ENCODE results near the gene ALOX12B.
"Not testable (repeated sequence)": the region's sequence is repeated elsewhere in the genome, so short reads cannot be mapped to it uniquely, and the experiment has no call there.

The ALOX12B gene

GRCh38 chr17:8061851-8062250 lies 25.7 kb downstream of the ALOX12B start:
- POLR2A ChIA-PET = interaction anchor here (1.0 kb wide), 1 partner anchor 111 kb away, joined by 3 read pairs; no protein-coding TSS in a partner anchor
- CTCF ChIA-PET = interaction anchor here (0.6 to 8.8 kb wide), 17 partner anchors 13 to 248 kb away, joined by 3 to 216 read pairs (median 4); partner anchors contain the start of genes ALOXE3 and KCNAB3

DNA sequence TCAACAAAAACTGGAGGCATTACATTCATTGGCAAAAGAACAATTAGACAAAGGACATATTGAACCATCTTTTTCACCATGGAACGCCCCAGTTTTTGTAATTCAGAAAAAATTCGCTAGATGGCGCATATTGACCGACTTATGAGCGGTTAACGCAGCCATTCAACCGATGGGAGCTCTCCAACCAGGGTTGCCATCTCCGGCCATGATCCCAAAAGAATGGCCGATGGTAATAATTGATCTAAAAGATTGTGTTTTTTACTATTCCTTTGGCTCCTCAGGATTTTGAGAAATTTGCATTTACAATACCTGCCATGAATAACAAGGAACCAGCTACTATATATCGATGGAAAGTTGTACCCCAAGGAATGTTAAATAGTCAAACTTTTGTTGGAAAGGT lies 27.2 kb downstream of the ALOX12B start:
- H3K27me3 ChIP-seq (replicated peaks in 2 of 5; ENCODE audit: control insufficient read depth in 4 of 5, insufficient read depth in 5 of 5, low read length in 4 of 5) = peaks cover 0 to 33% (median 21%) of the 10 kb centered on the region in 5 experiments
- H3K27ac ChIP-seq (ENCODE audit: insufficient read depth in 1 of 2, low read depth in 1 of 2, low read length in 2 of 2, poor library complexity in 1 of 2, severe bottlenecking in 2 of 2) = no peak overlapping the region
- POLR2A ChIA-PET = interaction anchor here (1.4 kb wide), 1 partner anchor 113 kb away, joined by 5 read pairs; no protein-coding TSS in a partner anchor
- H3K36me3 ChIP-seq (ENCODE audit: control insufficient read depth in 4 of 4, insufficient read depth in 4 of 4, low read length in 3 of 4) = no peaks in the 10 kb centered on the region
- no peak overlapping the region for H3K4me3 ChIP-seq (ENCODE audit: control insufficient read depth in 1 of 7, extremely low read depth in 1 of 7, insufficient read depth in 4 of 7, low read depth in 2 of 7, low read length in 6 of 7)
- no peaks in the 10 kb centered on the region for H3K9me3 ChIP-seq (ENCODE audit: control extremely low read depth in 1 of 5, control insufficient read depth in 4 of 5, insufficient read depth in 2 of 5, low read depth in 1 of 5, low read length in 4 of 5)
- DNase-seq = peak; percentile 64 to 75 (median 64)
- WGBS (ENCODE audit: insufficient coverage) = 0% methylated on average over 6 of the region's 10 CpGs
- H3K4me1 ChIP-seq (ENCODE audit: control extremely low read depth in 1 of 4, control insufficient read depth in 4 of 4, insufficient read depth in 4 of 4, low read length in 3 of 4) = peaks cover 35 to 61% (median 49%) of the 10 kb centered on the region in 4 experiments
- CTCF ChIA-PET = interaction anchor here (0.6 to 8.8 kb wide), 36 partner anchors 14 to 241 kb away, joined by 3 to 216 read pairs (median 4); partner anchors contain the start of genes ALOX12B, ALOXE3, CNTROB and GUCY2D

More at GRCh38 chr17:8061851-8062250, 25.7 kb downstream of the ALOX12B start:
- H3K36me3 ChIP-seq (ENCODE audit: control insufficient read depth in 4 of 4, insufficient read depth in 4 of 4, low read length in 3 of 4); H3K4me3 ChIP-seq (ENCODE audit: control insufficient read depth in 1 of 7, extremely low read depth in 1 of 7, insufficient read depth in 4 of 7, low read depth in 2 of 7, low read length in 6 of 7); DNase-seq; H3K27ac ChIP-seq (ENCODE audit: insufficient read depth in 1 of 2, low read depth in 1 of 2, low read length in 2 of 2, poor library complexity in 1 of 2, severe bottlenecking in 2 of 2); H3K9me3 ChIP-seq (ENCODE audit: control extremely low read depth in 1 of 5, control insufficient read depth in 4 of 5, insufficient read depth in 2 of 5, low read depth in 1 of 5, low read length in 4 of 5): not testable (repeated sequence)
- 95% methylated on average over 3 of the region's 8 CpGs for WGBS (ENCODE audit: insufficient coverage)
- Histone ChIP-seq H3K4me1 (ENCODE audit: control extremely low read depth in 1 of 4, control insufficient read depth in 4 of 4, insufficient read depth in 4 of 4, low read length in 3 of 4) (peaks cover 26 to 45% (median 35%) of the 10 kb centered on the region in 4 experiments), H3K27me3 (replicated peaks in 2 of 5; ENCODE audit: control insufficient read depth in 4 of 5, insufficient read depth in 5 of 5, low read length in 4 of 5) (peaks cover 0 to 35% (median 21%) of the 10 kb centered on the region in 5 experiments)

GRCh38 chr17:8059131-8059530 lies 28.4 kb downstream of the ALOX12B start:
- Histone ChIP-seq H3K4me1 (ENCODE audit: control extremely low read depth in 1 of 4, control insufficient read depth in 4 of 4, insufficient read depth in 4 of 4, low read length in 3 of 4) (peaks cover 39 to 65% (median 54%) of the 10 kb centered on the region in 4 experiments), H3K4me3 (ENCODE audit: control insufficient read depth in 1 of 7, extremely low read depth in 1 of 7, insufficient read depth in 4 of 7, low read depth in 2 of 7, low read length in 6 of 7) (peak overlapping the region in 5 of 7 experiments; percentile 5 to 43 (median 24)), H3K9me3 (ENCODE audit: control extremely low read depth in 1 of 5, control insufficient read depth in 4 of 5, insufficient read depth in 2 of 5, low read depth in 1 of 5, low read length in 4 of 5) (no peaks in the 10 kb centered on the region), H3K36me3 (ENCODE audit: control insufficient read depth in 4 of 4, insufficient read depth in 4 of 4, low read length in 3 of 4) (no peaks in the 10 kb centered on the region), H3K27ac (ENCODE audit: insufficient read depth in 1 of 2, low read depth in 1 of 2, low read length in 2 of 2, poor library complexity in 1 of 2, severe bottlenecking in 2 of 2) (no peak overlapping the region), H3K27me3 (replicated peaks in 2 of 5; ENCODE audit: control insufficient read depth in 4 of 5, insufficient read depth in 5 of 5, low read length in 4 of 5) (peaks cover 0 to 23% (median 15%) of the 10 kb centered on the region in 5 experiments)
- DNase-seq = peak in 2 of 3 donors; percentile 31 to 47
- WGBS (ENCODE audit: insufficient coverage) = 0% methylated on average over 7 of the region's 7 CpGs
- ChIA-PET CTCF (interaction anchor here (0.7 to 8.8 kb wide), 20 partner anchors 13 to 236 kb away, joined by 3 to 216 read pairs (median 6); partner anchors contain the start of genes ALOXE3, CNTROB, GUCY2D and RNF227), POLR2A (interaction anchor here (1.4 kb wide), 1 partner anchor 114 kb away, joined by 5 read pairs; no protein-coding TSS in a partner anchor)

- H3K4me3 ChIP-seq (ENCODE audit: control insufficient read depth in 1 of 7, extremely low read depth in 1 of 7, insufficient read depth in 4 of 7, low read depth in 2 of 7, low read length in 6 of 7) = peak overlapping the region in 1 of 7 experiments; percentile 14
- H3K4me1 ChIP-seq (ENCODE audit: control extremely low read depth in 1 of 4, control insufficient read depth in 4 of 4, insufficient read depth in 4 of 4, low read length in 3 of 4) = peaks cover 35 to 58% (median 53%) of the 10 kb centered on the region in 4 experiments
- peak; percentile 81 to 91 (median 89) for DNase-seq
- WGBS (ENCODE audit: insufficient coverage) = 23% methylated on average over 14 of the region's 14 CpGs
- H3K27me3 ChIP-seq (replicated peaks in 2 of 5; ENCODE audit: control insufficient read depth in 4 of 5, insufficient read depth in 5 of 5, low read length in 4 of 5) = peaks cover 0 to 10% (median 4%) of the 10 kb centered on the region in 5 experiments
- ChIA-PET CTCF (interaction anchor here (0.6 to 8.8 kb wide), 33 partner anchors 11 to 314 kb away, joined by 3 to 216 read pairs (median 5); partner anchors contain the start of genes ALOX15B, CNTROB, HES7 and RNF227), POLR2A (interaction anchor here (1.0 to 1.3 kb wide), 2 partner anchors 115 to 142 kb away, joined by 3 to 4 read pairs; partner anchors contain the start of gene RNF227)
- no peaks in the 10 kb centered on the region for H3K9me3 ChIP-seq (ENCODE audit: control extremely low read depth in 1 of 5, control insufficient read depth in 4 of 5, insufficient read depth in 2 of 5, low read depth in 1 of 5, low read length in 4 of 5)
- H3K27ac ChIP-seq (ENCODE audit: insufficient read depth in 1 of 2, low read depth in 1 of 2, low read length in 2 of 2, poor library complexity in 1 of 2, severe bottlenecking in 2 of 2) = no peak overlapping the region
- H3K36me3 ChIP-seq (ENCODE audit: control insufficient read depth in 4 of 4, insufficient read depth in 4 of 4, low read length in 3 of 4) = no peaks in the 10 kb centered on the region
These were observed 29.8 kb downstream of the ALOX12B start for GRCh38 chr17:8057691-8058114.

- ChIA-PET POLR2A (interaction anchor here (0.6 to 1.4 kb wide), 5 partner anchors 39 to 141 kb away, joined by 3 to 5 read pairs (median 3); partner anchors contain the start of gene RNF227), CTCF (interaction anchor here (0.6 to 8.8 kb wide), 40 partner anchors 9 to 314 kb away, joined by 3 to 216 read pairs (median 4); partner anchors contain the start of genes ALOX15B, CNTROB, GUCY2D and RNF227)
- H3K9me3 ChIP-seq (ENCODE audit: control extremely low read depth in 1 of 5, control insufficient read depth in 4 of 5, insufficient read depth in 2 of 5, low read depth in 1 of 5, low read length in 4 of 5) = no peaks in the 10 kb centered on the region
- 75% methylated on average over 14 of the region's 17 CpGs for WGBS (ENCODE audit: insufficient coverage)
- no peak overlapping the region for H3K27ac ChIP-seq (ENCODE audit: insufficient read depth in 1 of 2, low read depth in 1 of 2, low read length in 2 of 2, poor library complexity in 1 of 2, severe bottlenecking in 2 of 2)
- H3K4me1 ChIP-seq (ENCODE audit: control extremely low read depth in 1 of 4, control insufficient read depth in 4 of 4, insufficient read depth in 4 of 4, low read length in 3 of 4) = peaks cover 35 to 56% (median 52%) of the 10 kb centered on the region in 4 experiments
- H3K36me3 ChIP-seq (ENCODE audit: control insufficient read depth in 4 of 4, insufficient read depth in 4 of 4, low read length in 3 of 4) = no peaks in the 10 kb centered on the region
- peak overlapping the region in 2 of 7 experiments; percentile 54 to 55 for H3K4me3 ChIP-seq (ENCODE audit: control insufficient read depth in 1 of 7, extremely low read depth in 1 of 7, insufficient read depth in 4 of 7, low read depth in 2 of 7, low read length in 6 of 7)
- H3K27me3 ChIP-seq (replicated peaks in 2 of 5; ENCODE audit: control insufficient read depth in 4 of 5, insufficient read depth in 5 of 5, low read length in 4 of 5) = peaks cover 0 to 5% (median 0%) of the 10 kb centered on the region in 5 experiments
- DNase-seq = no peak
These were observed 30.4 kb downstream of the ALOX12B start for GRCh38 chr17:8056976-8057625.

GRCh38 chr17:8056232-8056975 lies 31.1 kb downstream of the ALOX12B start:
- peak; percentile 88 to 97 (median 97) for DNase-seq
- POLR2A ChIA-PET = interaction anchor here (0.6 to 1.4 kb wide), 4 partner anchors 39 to 178 kb away, joined by 3 to 6 read pairs (median 4); no protein-coding TSS in a partner anchor

More at GRCh38 chr17:8056232-8056975, 31.1 kb downstream of the ALOX12B start:
- 18% methylated on average over 8 of the region's 14 CpGs for WGBS (ENCODE audit: insufficient coverage)
- Histone ChIP-seq H3K27me3 (replicated peaks in 2 of 5; ENCODE audit: control insufficient read depth in 4 of 5, insufficient read depth in 5 of 5, low read length in 4 of 5) (peaks cover 0 to 3% (median 0%) of the 10 kb centered on the region in 5 experiments), H3K4me3 (ENCODE audit: control insufficient read depth in 1 of 7, extremely low read depth in 1 of 7, insufficient read depth in 4 of 7, low read depth in 2 of 7, low read length in 6 of 7) (peak overlapping the region in 4 of 7 experiments; percentile 15 to 55 (median 43)), H3K9me3 (ENCODE audit: control extremely low read depth in 1 of 5, control insufficient read depth in 4 of 5, insufficient read depth in 2 of 5, low read depth in 1 of 5, low read length in 4 of 5) (no peaks in the 10 kb centered on the region), H3K36me3 (ENCODE audit: control insufficient read depth in 4 of 4, insufficient read depth in 4 of 4, low read length in 3 of 4) (no peaks in the 10 kb centered on the region), H3K27ac (ENCODE audit: insufficient read depth in 1 of 2, low read depth in 1 of 2, low read length in 2 of 2, poor library complexity in 1 of 2, severe bottlenecking in 2 of 2) (peak overlapping the region in 1 of 2 experiments; percentile 27), H3K4me1 (ENCODE audit: control extremely low read depth in 1 of 4, control insufficient read depth in 4 of 4, insufficient read depth in 4 of 4, low read length in 3 of 4) (peaks cover 35 to 56% (median 52%) of the 10 kb centered on the region in 4 experiments)
- CTCF ChIA-PET = interaction anchor here (0.7 to 8.8 kb wide), 36 partner anchors 10 to 313 kb away, joined by 3 to 216 read pairs (median 5); partner anchors contain the start of genes ALOX15B, CNTROB, GUCY2D and RNF227
